Activated B cell treated with CpG ODN at 0.5 μM for 24 hours (primary cell): ENCODE measurements around the gene UMPS. TPM values are rescaled to one million over a fixed set of nuclear protein-coding genes. Genes with fewer than 3 reads are reported as not detected.
A peak's percentile ranks its signal among the peaks of the same experiment; 100 is the strongest.

Experiments used
- ATAC-seq: fragments of 200-7000 bp; cut with Tn5 transposase; one replicate; pipeline ENCODE4 v1.10.0; 2021; ENCODE audit warnings: low read depth, mild to moderate bottlenecking, moderate library complexity
- CTCF ChIA-PET: fragments of 350-600 bp; sonication (Branson Sonifier 250); formaldehyde crosslinking; loops from one replicate; lab custom pipeline; 2021; ENCODE audit warnings: antibody characterized with exemption; lab: Charles Lee
- POLR2A ChIA-PET: fragments of 350-600 bp; sonication (Branson Sonifier 250); formaldehyde crosslinking; loops from one replicate; lab custom pipeline; 2021; ENCODE audit warnings: antibody characterized with exemption; lab: Charles Lee
- DNase-seq: peaks from one replicate; pipeline ENCODE4 v3.0.0; 2022
- H3K27ac Mint-ChIP-seq: one replicate; pipeline ENCODE4 v1.8.0; 2020; ENCODE audit warnings: mixed read lengths
- H3K27me3 Mint-ChIP-seq: one replicate; pipeline ENCODE4 v1.8.0; 2021; ENCODE audit warnings: mixed read lengths
- H3K36me3 Mint-ChIP-seq: one replicate; pipeline ENCODE4 v1.8.0; 2021; ENCODE audit warnings: low read depth, mixed read lengths
- H3K4me1 Mint-ChIP-seq: one replicate; pipeline ENCODE4 v1.8.0; 2021; ENCODE audit warnings: mixed read lengths
- H3K4me3 Mint-ChIP-seq: one replicate; pipeline ENCODE4 v1.8.0; 2020; ENCODE audit warnings: mild to moderate bottlenecking, mixed read lengths
- H3K9me3 Mint-ChIP-seq: one replicate; pipeline ENCODE4 v1.8.0; 2020; ENCODE audit warnings: mixed read lengths
- CTCF ChIP-seq: fragments of 200-600 bp; IDR thresholded peaks from one replicate; pipeline ENCODE4 v1.8.0; 2022; ENCODE audit warnings: antibody characterized with exemption, mild to moderate bottlenecking
- intact Hi-C: fragments of 100-400 bp; cut with micrococcal nuclease; formaldehyde crosslinking; loops from one replicate; pipeline ENCODE4 v1.15.1; 2024
- total RNA-seq: library from RNA; stranded (reverse); gene quantifications from 2 replicates; pipeline ENCODE4 v1.2.3, GENCODE V29; 2022

The UMPS gene
- total RNA-seq, 1 donor from 2014 or later, result 31.6 TPM

- no peak for TF ChIP-seq CTCF
- Mint-ChIP-seq H3K27ac (no peak overlapping the region), H3K27me3 (peaks cover 3% of the 10 kb centered on the region), H3K9me3 (no peaks in the 10 kb centered on the region), H3K36me3 (no peaks in the 10 kb centered on the region), H3K4me3 (no peak overlapping the region), H3K4me1 (peaks cover 4% of the 10 kb centered on the region)
- ATAC-seq (no peak), DNase-seq (no peak)
- ChIA-PET CTCF (interaction anchor here (0.6 to 3.2 kb wide), 22 partner anchors 10 to 825 kb away, joined by 3 to 37 read pairs (median 4); partner anchors contain the start of gene UMPS), POLR2A (no interaction called here)
- intact Hi-C loops, result no loop called here
Observed at GRCh38 chr3:124760601-124761000, 30.3 kb downstream of the UMPS start.

DNA sequence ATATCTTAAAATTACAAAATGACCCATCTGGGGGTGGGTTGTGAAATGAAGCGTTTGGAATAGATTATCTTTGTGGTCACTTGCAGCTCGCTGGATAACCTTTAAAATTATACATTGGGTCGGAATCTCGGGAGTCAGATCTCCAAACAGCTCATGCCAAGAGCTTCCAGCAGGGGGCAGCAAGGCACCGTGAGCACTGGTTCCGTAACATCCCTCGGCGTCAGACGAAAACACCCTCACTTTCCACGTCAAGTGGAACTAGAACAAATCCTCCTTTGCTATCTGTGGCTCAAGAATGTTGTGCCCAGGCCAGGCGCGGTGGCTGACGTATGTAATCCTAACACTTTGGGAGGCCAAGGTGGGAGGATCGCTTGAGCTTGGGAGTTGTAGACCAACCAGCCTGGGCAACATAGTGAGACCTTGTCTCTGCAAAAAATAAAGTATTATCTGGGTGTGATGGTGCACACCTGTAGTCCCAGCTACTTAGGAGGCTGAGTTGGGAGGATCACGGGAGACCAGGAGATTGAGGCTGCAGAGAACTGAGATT is 31.1 kb downstream of the UMPS start:
- Mint-ChIP-seq H3K27me3 (peaks cover 3% of the 10 kb centered on the region), H3K4me1 (peaks cover 4% of the 10 kb centered on the region), H3K9me3 (no peaks in the 10 kb centered on the region), H3K27ac (no peak overlapping the region), H3K4me3 (peak overlapping the region; percentile 50), H3K36me3 (no peaks in the 10 kb centered on the region)
- intact Hi-C loops, result loop anchor here (1.0 kb wide), 3 partner anchors 140 to 824 kb away; no protein-coding TSS in a partner anchor
- peak; percentile 72 for ATAC-seq
- TF ChIP-seq CTCF, result peak; percentile 88
- POLR2A ChIA-PET, result no interaction called here
- DNase-seq, result peak; percentile 53
- CTCF ChIA-PET, result interaction anchor here (0.6 to 3.2 kb wide), 18 partner anchors 10 to 824 kb away, joined by 3 to 37 read pairs (median 4); partner anchors contain the start of gene UMPS

GRCh38 chr3:124761935-124762660 is 31.8 kb downstream of the UMPS start:
- no peak for DNase-seq
- no peaks in the 10 kb centered on the region for H3K36me3 Mint-ChIP-seq
- no peak overlapping the region for H3K4me3 Mint-ChIP-seq
- ChIA-PET CTCF (interaction anchor here (1.4 to 3.2 kb wide), 6 partner anchors 9 to 823 kb away, joined by 3 to 37 read pairs (median 16); partner anchors contain the start of gene UMPS), POLR2A (no interaction called here)
- H3K27ac Mint-ChIP-seq, result no peak overlapping the region
- no peak for ATAC-seq
- peaks cover 3% of the 10 kb centered on the region for H3K27me3 Mint-ChIP-seq
- H3K4me1 Mint-ChIP-seq, result peaks cover 4% of the 10 kb centered on the region
- no peaks in the 10 kb centered on the region for H3K9me3 Mint-ChIP-seq
- TF ChIP-seq CTCF, result no peak
- intact Hi-C loops, result loop anchor here (1.0 kb wide), 3 partner anchors 139 to 823 kb away; no protein-coding TSS in a partner anchor

DNA sequence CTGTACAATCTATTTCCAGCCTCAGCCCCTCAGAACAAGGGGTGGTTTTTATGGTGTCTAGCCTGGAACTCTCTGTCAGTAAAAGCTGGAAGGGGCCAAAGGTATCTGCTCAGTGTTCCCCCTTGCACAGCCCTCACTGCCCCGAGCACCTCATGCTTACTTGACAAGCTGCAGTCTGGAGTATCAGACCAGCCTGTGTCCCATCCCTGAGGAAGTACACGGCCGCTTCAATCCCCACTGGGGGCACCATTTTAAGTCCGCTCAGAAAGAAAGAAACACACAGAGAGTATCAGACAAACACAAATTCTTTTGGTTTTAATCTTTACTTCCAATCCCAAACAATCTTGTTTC is 32.4 kb downstream of the UMPS start:
- ATAC-seq (no peak), DNase-seq (no peak)
- H3K4me3 Mint-ChIP-seq, result no peak overlapping the region
- POLR2A ChIA-PET, result no interaction called here
- intact Hi-C loops, result no loop called here
- CTCF ChIA-PET, result interaction anchor here (2.9 kb wide), 1 partner anchor 139 kb away, joined by 37 read pairs; no protein-coding TSS in a partner anchor
- H3K9me3 Mint-ChIP-seq, result no peaks in the 10 kb centered on the region
- peaks cover 4% of the 10 kb centered on the region for H3K27me3 Mint-ChIP-seq
- H3K27ac Mint-ChIP-seq, result no peak overlapping the region
- TF ChIP-seq CTCF, result no peak
- H3K4me1 Mint-ChIP-seq, result peaks cover 4% of the 10 kb centered on the region
- no peaks in the 10 kb centered on the region for H3K36me3 Mint-ChIP-seq

DNA sequence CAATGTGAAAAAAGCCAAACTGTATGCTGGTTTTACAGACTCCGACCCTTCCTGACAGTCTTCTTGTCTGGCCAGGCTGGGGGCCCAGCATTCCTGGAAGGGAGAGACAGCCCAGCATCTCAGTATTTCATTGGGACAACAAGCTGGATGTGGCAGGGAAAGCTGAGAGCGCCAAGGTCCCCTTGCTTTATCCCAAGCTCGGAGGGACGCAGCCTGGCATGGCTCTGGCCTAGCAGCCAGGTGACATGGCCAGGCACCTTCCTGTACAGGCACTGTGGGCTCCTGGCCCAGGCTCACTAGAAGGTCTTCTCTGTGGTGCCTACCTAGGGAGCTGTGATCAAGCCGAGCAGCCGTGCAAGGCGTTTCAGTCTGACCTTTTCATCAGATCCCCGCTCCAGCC is 33.0 kb downstream of the UMPS start:
- ChIA-PET CTCF (interaction anchor here (1.6 kb wide), 1 partner anchor 11 kb away, joined by 4 read pairs; no protein-coding TSS in a partner anchor), POLR2A (no interaction called here)
- Mint-ChIP-seq H3K4me3 (no peak overlapping the region), H3K27ac (no peak overlapping the region), H3K36me3 (no peaks in the 10 kb centered on the region), H3K4me1 (peaks cover 4% of the 10 kb centered on the region), H3K27me3 (peaks cover 4% of the 10 kb centered on the region), H3K9me3 (no peaks in the 10 kb centered on the region)
- intact Hi-C loops, result no loop called here
- TF ChIP-seq CTCF, result no peak
- ATAC-seq, result no peak
- DNase-seq, result no peak
